BLaER1 (cell line): Measurements from ENCODE around the gene CBR1.

Experiments
- H3K27ac ChIP-seq: shearing (Covaris generic); formaldehyde crosslinking; 2 replicates; pipeline ENCODE4 v1.8.1; 2022
- H3K27me3 ChIP-seq: shearing (Covaris generic); formaldehyde crosslinking; 2 replicates; pipeline ENCODE4 v1.8.1; 2022
- H3K36me3 ChIP-seq: shearing (Covaris generic); formaldehyde crosslinking; 2 replicates; pipeline ENCODE4 v1.8.1; 2022
- H3K4me1 ChIP-seq: shearing (Covaris generic); formaldehyde crosslinking; 2 replicates; pipeline ENCODE4 v1.8.1; 2022
- H3K4me2 ChIP-seq: shearing (Covaris generic); formaldehyde crosslinking; 2 replicates; pipeline ENCODE4 v1.8.1; 2022
- H3K4me3 ChIP-seq: shearing (Covaris generic); formaldehyde crosslinking; 2 replicates; pipeline ENCODE4 v1.8.1; 2022
- H3K9ac ChIP-seq: shearing (Covaris generic); formaldehyde crosslinking; 2 replicates; pipeline ENCODE4 v1.8.1; 2022
- H3K9me3 ChIP-seq: shearing (Covaris generic); formaldehyde crosslinking; 2 replicates; pipeline ENCODE4 v1.8.1; 2022
- H4K20me1 ChIP-seq: shearing (Covaris generic); formaldehyde crosslinking; 2 replicates; pipeline ENCODE4 v1.8.1; 2022
- Cebpa-rat ChIP-seq: shearing (Covaris generic); IDR thresholded peaks from 2 replicates; pipeline ENCODE4 v1.8.1; 2022

Gene CBR1

GRCh38 chr21:36032647-36033406 lies 37.0 kb upstream of the CBR1 start:
- Histone ChIP-seq H3K27me3 (no peaks in the 10 kb centered on the region), H3K9me3 (no peaks in the 10 kb centered on the region), H3K4me1 (no peaks in the 10 kb centered on the region), H3K36me3 (peaks cover 50% of the 10 kb centered on the region), H3K4me2 (no peak overlapping the region), H3K9ac (no peak overlapping the region), H4K20me1 (no peaks in the 10 kb centered on the region), H3K27ac (no peak overlapping the region), H3K4me3 (no peak overlapping the region)
- no peak for TF ChIP-seq Cebpa-rat

DNA sequence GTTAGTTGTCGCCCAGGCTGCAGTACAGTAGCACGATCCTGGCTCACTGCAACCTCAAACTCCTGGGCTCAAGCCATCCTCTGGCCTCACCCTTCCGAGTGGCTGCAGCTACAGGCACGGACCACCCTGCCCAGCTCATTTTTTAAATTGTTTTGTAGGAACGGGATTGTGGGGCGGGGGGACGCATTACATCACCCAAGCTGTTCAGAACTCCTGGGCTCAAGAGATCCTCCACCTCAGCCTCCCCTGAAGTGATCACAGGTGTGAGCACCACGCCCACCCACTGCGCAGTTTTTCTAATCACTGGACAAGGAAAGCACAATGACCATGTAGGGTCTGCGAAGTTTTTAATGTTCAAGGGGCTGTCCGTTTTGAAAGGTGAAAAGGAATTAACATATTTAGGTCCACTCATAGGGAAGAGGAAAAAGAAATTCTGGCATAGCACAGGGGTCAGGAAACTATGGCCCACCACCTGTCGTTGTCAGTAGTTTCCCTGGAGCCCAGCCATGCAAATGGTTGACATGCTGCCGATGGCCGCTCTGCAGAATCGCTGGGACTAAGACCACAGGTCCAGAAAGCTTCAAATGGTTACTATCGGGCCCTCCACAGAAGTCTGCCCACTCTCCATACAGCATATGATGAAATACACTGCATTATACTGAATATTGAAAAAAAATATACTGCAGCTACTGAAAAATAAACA lies 35.5 kb upstream of the CBR1 start:
- Histone ChIP-seq H3K27me3 (no peaks in the 10 kb centered on the region), H3K4me1 (no peaks in the 10 kb centered on the region), H3K4me3 (no peak overlapping the region), H4K20me1 (no peaks in the 10 kb centered on the region), H3K9me3 (no peaks in the 10 kb centered on the region), H3K4me2 (no peak overlapping the region), H3K27ac (no peak overlapping the region), H3K9ac (no peak overlapping the region), H3K36me3 (peaks cover 65% of the 10 kb centered on the region)
- TF ChIP-seq Cebpa-rat: no peak

DNA sequence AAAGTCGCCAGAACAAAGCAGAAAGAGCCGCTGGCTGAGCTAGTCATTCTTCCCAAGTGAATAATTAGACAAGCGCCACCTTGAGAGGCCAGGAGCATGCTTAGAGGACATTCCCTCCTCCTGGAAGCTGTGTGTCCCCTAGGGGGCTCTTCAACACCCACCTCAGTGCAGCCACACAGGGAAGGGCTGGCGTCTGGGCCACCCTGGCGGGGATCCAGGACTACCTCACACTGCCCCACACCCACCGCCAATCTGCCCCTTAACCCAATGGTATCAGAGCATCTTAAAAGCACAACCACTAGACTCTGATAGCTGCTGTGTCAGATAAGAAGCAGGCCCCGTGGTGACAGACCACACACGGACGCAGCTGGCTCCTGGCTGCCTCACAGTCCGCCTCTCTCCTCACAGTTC lies 34.4 kb upstream of the CBR1 start:
- H3K27ac ChIP-seq: no peak overlapping the region
- H3K27me3 ChIP-seq: no peaks in the 10 kb centered on the region
- H3K36me3 ChIP-seq: peaks cover 76% of the 10 kb centered on the region
- no peaks in the 10 kb centered on the region for H3K4me1 ChIP-seq
- no peaks in the 10 kb centered on the region for H3K9me3 ChIP-seq
- no peaks in the 10 kb centered on the region for H4K20me1 ChIP-seq
- no peak overlapping the region for H3K9ac ChIP-seq
- no peak overlapping the region for H3K4me3 ChIP-seq
- no peak overlapping the region for H3K4me2 ChIP-seq
- TF ChIP-seq Cebpa-rat: no peak

- Histone ChIP-seq H3K36me3 (peaks cover 97% of the 10 kb centered on the region), H3K4me1 (no peaks in the 10 kb centered on the region), H3K9me3 (no peaks in the 10 kb centered on the region), H3K4me3 (no peak overlapping the region), H3K27ac (no peak overlapping the region), H3K4me2 (no peak overlapping the region), H3K27me3 (no peaks in the 10 kb centered on the region), H3K9ac (no peak overlapping the region), H4K20me1 (peaks cover 6% of the 10 kb centered on the region; the same call in 1 of the 2 replicates)
- no peak for TF ChIP-seq Cebpa-rat
These were observed 30.9 kb upstream of the CBR1 start for GRCh38 chr21:36038701-36039497.

DNA sequence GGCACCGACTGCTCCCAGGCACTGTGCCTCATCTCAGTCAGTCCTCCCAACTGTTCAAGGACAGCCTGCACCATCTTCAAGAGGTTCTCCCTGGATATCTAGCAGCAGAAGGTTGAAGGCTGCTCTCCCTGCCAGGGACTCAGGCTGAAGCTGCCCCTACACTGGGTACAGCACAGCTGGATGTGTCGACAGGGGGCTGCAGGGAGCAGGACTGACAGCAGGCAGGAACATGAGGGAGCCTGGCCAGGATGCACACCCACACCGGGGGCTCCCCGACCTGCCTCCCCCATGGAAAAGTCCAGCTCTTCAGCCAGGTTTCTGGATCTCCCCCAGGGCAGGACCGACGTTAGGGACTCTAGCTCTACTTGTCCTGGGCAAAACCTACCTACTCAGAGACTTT lies 30.0 kb upstream of the CBR1 start:
- Histone ChIP-seq H3K4me1 (no peaks in the 10 kb centered on the region), H4K20me1 (peaks cover 6% of the 10 kb centered on the region; the same call in 1 of the 2 replicates), H3K4me3 (no peak overlapping the region), H3K27me3 (no peaks in the 10 kb centered on the region), H3K9ac (no peak overlapping the region), H3K27ac (no peak overlapping the region), H3K4me2 (no peak overlapping the region), H3K36me3 (peaks cover 97% of the 10 kb centered on the region), H3K9me3 (no peaks in the 10 kb centered on the region)
- TF ChIP-seq Cebpa-rat: no peak

DNA sequence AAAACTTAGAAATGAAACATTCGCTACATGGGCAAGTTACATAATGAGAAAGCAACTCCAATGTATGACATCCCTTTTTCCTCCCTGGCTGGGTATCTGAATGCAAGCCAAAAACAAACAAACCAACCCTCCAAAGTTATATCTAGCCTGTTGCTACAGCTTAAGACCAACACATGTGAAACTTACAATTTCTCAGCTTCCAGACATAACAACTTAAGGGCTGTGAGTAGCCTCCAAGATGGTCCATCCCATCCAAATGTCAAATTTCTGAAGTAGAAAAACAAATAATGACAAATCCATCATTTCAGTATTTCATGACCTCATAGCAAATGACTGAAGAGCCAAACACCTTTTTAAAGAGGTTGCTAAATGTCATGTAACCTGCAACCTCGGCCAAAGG lies 29.4 kb upstream of the CBR1 start:
- Histone ChIP-seq H3K36me3 (peaks cover 97% of the 10 kb centered on the region), H3K27ac (no peak overlapping the region)

DNA sequence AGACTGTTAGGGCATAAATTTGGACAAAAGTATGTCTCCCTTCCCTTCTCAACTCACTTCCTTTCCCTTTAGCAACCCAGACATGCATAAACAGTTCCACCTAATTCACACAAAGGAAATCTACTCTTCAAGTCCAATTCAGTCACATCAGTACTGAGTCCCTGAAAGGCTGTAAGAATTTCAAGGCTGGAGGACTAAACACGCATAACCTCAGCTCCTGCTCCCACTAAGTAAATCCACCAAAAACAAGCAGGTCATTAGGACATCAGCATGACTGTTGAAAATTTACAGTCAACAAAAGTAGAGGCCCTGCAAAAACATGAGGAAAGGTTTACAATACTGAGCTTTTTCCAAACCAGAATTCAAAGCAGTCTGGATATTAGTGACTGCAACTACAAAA lies 27.9 kb upstream of the CBR1 start:
- H3K4me1 ChIP-seq: 0 out of 2 replicates have a peak, but pooled peaks cover 8% of the 10 kb centered on the region
- H3K27me3 ChIP-seq: no peaks in the 10 kb centered on the region
- H3K36me3 ChIP-seq: peaks cover 97% of the 10 kb centered on the region
- H3K4me2 ChIP-seq: no peak overlapping the region
- H4K20me1 ChIP-seq: peaks cover 13% of the 10 kb centered on the region; the same call in 1 of the 2 replicates
- no peak overlapping the region for H3K4me3 ChIP-seq
- no peak for TF ChIP-seq Cebpa-rat
- H3K9me3 ChIP-seq: no peaks in the 10 kb centered on the region
- no peak overlapping the region for H3K9ac ChIP-seq
- no peak overlapping the region for H3K27ac ChIP-seq

More for the DNA sequence above, 29.4 kb upstream of the CBR1 start:
- Histone ChIP-seq H3K9me3 (no peaks in the 10 kb centered on the region), H3K4me1 (no peaks in the 10 kb centered on the region), H4K20me1 (peaks cover 9% of the 10 kb centered on the region; the same call in 1 of the 2 replicates), H3K9ac (no peak overlapping the region), H3K4me2 (no peak overlapping the region), H3K27me3 (no peaks in the 10 kb centered on the region), H3K4me3 (no peak overlapping the region)
- TF ChIP-seq Cebpa-rat: no peak

DNA sequence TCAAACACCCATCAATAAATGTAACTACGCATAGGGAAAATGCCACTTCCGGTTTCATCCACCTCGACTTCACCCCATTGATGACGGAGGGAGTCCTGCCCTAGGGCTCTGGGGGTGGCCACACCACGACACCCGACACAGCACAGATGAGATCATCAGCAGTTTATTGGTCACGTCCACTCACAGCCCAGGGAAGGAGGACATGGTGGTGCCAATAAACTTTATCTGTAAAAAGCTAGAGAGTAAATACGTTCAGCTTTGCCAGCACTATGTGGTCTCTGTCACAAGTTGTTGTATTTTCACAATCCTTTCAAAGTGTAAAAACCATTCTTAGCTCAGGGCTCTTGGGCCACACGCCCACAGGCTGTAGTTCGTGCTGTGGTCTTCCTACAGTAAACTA lies 25.8 kb upstream of the CBR1 start:
- H3K27me3 ChIP-seq: no peaks in the 10 kb centered on the region
- no peaks in the 10 kb centered on the region for H3K9me3 ChIP-seq
- H3K4me3 ChIP-seq: no peak overlapping the region
- H3K36me3 ChIP-seq: peaks cover 93% of the 10 kb centered on the region
- H3K9ac ChIP-seq: no peak overlapping the region
- peaks cover 13% of the 10 kb centered on the region; the same call in 1 of the 2 replicates for H4K20me1 ChIP-seq
- no peak overlapping the region for H3K4me2 ChIP-seq
- no peak for TF ChIP-seq Cebpa-rat
- H3K4me1 ChIP-seq: 0 out of 2 replicates have a peak, but pooled peaks cover 8% of the 10 kb centered on the region
- H3K27ac ChIP-seq: no peak overlapping the region

DNA sequence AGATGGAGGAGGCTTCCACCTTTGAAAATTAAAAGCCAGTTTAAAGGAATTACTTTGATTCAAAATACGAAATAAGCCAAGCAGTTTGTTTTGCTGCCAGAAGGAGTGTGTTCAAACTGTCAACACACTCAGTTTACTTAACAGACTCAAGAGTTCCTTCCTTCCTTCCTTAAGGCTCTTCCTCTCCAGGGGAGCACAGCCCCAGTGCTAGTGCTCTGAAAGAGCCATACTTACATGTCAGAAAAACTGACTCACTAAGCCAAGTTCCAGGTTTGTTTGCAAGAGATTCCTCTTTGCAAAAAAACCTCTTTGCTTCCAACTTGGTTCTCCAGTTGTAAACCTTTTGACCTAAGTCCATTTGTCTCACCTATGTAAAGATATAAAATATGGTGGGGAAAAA lies 23.8 kb upstream of the CBR1 start:
- TF ChIP-seq Cebpa-rat: no peak
- H3K4me2 ChIP-seq: peak overlapping the region; percentile 13
- H3K9ac ChIP-seq: 0 out of 2 replicates have a peak overlapping the region, but pooled peaks have one; percentile 35
- H3K27ac ChIP-seq: no peak overlapping the region
- H3K9me3 ChIP-seq: no peaks in the 10 kb centered on the region
- no peaks in the 10 kb centered on the region for H3K27me3 ChIP-seq
- no peak overlapping the region for H3K4me3 ChIP-seq
- 0 out of 2 replicates have a peak, but pooled peaks cover 8% of the 10 kb centered on the region for H3K4me1 ChIP-seq
- peaks cover 95% of the 10 kb centered on the region for H3K36me3 ChIP-seq
- peaks cover 13% of the 10 kb centered on the region; the same call in 1 of the 2 replicates for H4K20me1 ChIP-seq
